DND-41 (cell line): ENCODE results near the gene ACER3.
A peak's percentile ranks its signal among the peaks of the same experiment; 100 is the strongest.

Experiments
- CTCF ChIP-seq: IDR thresholded peaks from 2 replicates; pipeline ENCODE4 v1.5.1; 2012; ENCODE audit warnings: borderline replicate concordance, low read length, moderate library complexity, mild to moderate bottlenecking; ENCODE audit not compliant: poor library complexity, severe bottlenecking; ENCODE audit errors: extremely low read depth
- EZH2 ChIP-seq: IDR thresholded peaks from 3 replicates; pipeline ENCODE4 v1.6.1; 2012; ENCODE audit warnings: borderline replicate concordance, low read depth, mild to moderate bottlenecking, moderate library complexity, low read length, inconsistent platforms; ENCODE audit not compliant: severe bottlenecking

GRCh38 chr11:76918941-76919386, 58.2 kb downstream of the ACER3 start:
- TF ChIP-seq CTCF (peak; percentile 79), EZH2 (no peak)
